Suprapubic skin (tissue), 4 donors: Measurements from ENCODE around the gene EHF.

Source experiments
- EP300 ChIP-seq: sonication (generic); formaldehyde crosslinking; IDR thresholded peaks from one replicate; pipeline ENCODE4 v1.6.1; 2017; ENCODE audit warnings: antibody characterized with exemption
- POLR2A ChIP-seq, 2 donors: fragments of 450-650 bp; IDR thresholded peaks; one replicate each; pipeline ENCODE4 v1.6.1; 2017; ENCODE audit warnings: antibody characterized with exemption in 2 of 2, mild to moderate bottlenecking in 2 of 2, moderate library complexity in 2 of 2
- POLR2AphosphoS5 ChIP-seq, 3 donors: sonication (generic); formaldehyde crosslinking; IDR thresholded peaks; one replicate each; pipeline ENCODE4 v1.6.1; 2017; ENCODE audit warnings: antibody characterized with exemption in 3 of 3
- TF ChIP-seq, protein P1 (sequence below), 2 donors: fragments of 200-600 bp in 1 of 2; fragments of 450-650 bp in 1 of 2; sonication (generic) in 1 of 2; IDR thresholded peaks; one replicate each; pipeline ENCODE4 v1.5.1; 2016 to 2019; ENCODE audit warnings: antibody characterized with exemption in 2 of 2, mild to moderate bottlenecking in 1 of 2, moderate library complexity in 1 of 2

DNA sequence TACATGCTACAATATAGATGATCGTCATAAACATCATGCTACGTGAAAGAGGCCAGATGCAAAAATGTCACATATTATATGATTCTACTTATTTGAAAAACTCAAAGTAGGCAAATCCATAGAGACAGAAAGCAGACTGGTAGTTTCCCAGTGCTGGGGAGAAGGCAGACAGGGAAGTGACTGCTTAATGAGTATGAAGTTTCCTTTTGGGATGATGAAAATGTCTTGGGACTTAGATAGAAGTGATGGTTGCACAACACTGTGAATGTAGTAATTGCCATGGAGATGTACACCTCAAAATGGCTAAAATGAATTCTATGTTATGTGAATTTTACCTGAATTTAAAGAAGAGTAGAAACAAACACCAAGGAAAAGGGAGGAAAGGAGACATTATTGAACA is 45.2 kb upstream of the EHF start:
- TF ChIP-seq, protein P1, sequence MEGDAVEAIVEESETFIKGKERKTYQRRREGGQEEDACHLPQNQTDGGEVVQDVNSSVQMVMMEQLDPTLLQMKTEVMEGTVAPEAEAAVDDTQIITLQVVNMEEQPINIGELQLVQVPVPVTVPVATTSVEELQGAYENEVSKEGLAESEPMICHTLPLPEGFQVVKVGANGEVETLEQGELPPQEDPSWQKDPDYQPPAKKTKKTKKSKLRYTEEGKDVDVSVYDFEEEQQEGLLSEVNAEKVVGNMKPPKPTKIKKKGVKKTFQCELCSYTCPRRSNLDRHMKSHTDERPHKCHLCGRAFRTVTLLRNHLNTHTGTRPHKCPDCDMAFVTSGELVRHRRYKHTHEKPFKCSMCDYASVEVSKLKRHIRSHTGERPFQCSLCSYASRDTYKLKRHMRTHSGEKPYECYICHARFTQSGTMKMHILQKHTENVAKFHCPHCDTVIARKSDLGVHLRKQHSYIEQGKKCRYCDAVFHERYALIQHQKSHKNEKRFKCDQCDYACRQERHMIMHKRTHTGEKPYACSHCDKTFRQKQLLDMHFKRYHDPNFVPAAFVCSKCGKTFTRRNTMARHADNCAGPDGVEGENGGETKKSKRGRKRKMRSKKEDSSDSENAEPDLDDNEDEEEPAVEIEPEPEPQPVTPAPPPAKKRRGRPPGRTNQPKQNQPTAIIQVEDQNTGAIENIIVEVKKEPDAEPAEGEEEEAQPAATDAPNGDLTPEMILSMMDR (IDR thresholded peaks at IDR 0.05) = no peak
- TF ChIP-seq EP300 (no peak), POLR2A (IDR thresholded peaks at IDR 0.05) (no peak), POLR2AphosphoS5 (IDR thresholded peaks at IDR 0.05) (no peak)
